GM12874 (cell line): ENCODE results near the gene ASF1B.

ENCODE experiments used
- TF ChIP-seq, protein P1 (sequence below): IDR thresholded peaks from 2 replicates; pipeline ENCODE4 v1.5.1; 2011; ENCODE audit warnings: low read depth, mild to moderate bottlenecking, control low read depth, low read length, moderate library complexity; ENCODE audit not compliant: insufficient read depth

ASF1B gene

GRCh38 chr19:14073261-14073924 lies 63.0 kb downstream of the ASF1B start:
- TF ChIP-seq, protein P1, sequence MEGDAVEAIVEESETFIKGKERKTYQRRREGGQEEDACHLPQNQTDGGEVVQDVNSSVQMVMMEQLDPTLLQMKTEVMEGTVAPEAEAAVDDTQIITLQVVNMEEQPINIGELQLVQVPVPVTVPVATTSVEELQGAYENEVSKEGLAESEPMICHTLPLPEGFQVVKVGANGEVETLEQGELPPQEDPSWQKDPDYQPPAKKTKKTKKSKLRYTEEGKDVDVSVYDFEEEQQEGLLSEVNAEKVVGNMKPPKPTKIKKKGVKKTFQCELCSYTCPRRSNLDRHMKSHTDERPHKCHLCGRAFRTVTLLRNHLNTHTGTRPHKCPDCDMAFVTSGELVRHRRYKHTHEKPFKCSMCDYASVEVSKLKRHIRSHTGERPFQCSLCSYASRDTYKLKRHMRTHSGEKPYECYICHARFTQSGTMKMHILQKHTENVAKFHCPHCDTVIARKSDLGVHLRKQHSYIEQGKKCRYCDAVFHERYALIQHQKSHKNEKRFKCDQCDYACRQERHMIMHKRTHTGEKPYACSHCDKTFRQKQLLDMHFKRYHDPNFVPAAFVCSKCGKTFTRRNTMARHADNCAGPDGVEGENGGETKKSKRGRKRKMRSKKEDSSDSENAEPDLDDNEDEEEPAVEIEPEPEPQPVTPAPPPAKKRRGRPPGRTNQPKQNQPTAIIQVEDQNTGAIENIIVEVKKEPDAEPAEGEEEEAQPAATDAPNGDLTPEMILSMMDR = peak; percentile 77

DNA sequence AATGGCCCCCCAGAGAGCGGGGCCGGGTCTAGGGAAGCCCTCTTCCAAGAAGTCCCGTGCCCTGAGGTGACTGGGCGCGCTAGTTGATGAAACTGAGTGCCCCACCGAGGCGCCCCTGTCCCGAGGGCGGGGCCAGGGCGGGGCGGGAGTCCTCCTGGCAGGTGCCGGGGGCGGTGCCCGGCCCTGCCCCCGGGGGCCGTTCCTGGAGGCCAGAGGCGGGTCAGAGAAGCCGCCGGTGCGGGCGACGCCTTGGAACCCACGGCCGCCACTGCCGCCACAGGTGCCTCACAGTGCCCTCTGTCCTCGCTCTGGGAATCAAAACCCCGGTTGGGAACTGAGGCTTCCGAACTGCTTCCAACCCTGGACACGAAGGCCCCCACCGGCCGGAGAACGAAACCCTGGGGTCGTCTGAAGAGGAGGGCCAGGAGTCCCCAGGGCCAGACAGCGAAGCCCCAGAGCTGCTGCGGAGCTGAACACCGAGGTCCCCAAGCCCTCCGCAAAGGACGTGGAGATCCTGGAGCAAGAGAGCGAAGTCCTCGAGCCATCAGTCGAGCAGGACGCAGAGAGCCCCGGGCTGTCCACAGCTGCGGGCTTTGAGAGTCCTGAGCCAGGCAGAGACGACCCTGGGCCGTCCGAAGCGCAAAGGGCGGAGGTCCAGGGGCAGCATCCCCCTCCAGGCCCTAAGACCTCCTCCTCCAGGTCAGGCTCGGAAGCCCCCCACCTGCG lies 63.7 kb downstream of the ASF1B start, which contains the start of gene MISP3:
Gene MISP3, plus strand, starts transcription at position 252 of the 726 bp plus-strand sequence. CDS start 524 bp downstream, outside the sequence.
- TF ChIP-seq, protein P1 = no peak

GRCh38 chr19:14070268-14071050 lies 65.9 kb downstream of the ASF1B start:
- TF ChIP-seq, protein P1 = no peak
